ENCODE results near the gene BICC1.

DNA sequence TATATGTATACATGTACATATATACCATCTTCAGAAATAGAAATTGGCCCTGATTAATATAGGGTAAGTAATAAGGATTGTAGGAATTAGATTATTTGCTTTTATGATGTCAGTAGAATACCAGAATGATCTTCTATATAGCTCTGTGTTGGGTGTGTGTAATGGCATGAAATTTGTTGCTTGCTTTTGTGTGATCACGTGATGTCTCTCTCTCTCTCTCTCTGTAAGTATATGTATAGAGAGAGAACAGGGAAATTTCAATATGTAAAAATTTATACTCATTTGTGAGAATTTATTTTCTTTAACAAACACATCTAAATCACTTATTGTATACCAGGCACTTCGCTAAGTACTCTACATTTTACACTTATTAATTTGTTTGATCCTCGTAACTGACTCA is 272.7 kb downstream of the BICC1 start:
- TF ChIP-seq, protein P1, sequence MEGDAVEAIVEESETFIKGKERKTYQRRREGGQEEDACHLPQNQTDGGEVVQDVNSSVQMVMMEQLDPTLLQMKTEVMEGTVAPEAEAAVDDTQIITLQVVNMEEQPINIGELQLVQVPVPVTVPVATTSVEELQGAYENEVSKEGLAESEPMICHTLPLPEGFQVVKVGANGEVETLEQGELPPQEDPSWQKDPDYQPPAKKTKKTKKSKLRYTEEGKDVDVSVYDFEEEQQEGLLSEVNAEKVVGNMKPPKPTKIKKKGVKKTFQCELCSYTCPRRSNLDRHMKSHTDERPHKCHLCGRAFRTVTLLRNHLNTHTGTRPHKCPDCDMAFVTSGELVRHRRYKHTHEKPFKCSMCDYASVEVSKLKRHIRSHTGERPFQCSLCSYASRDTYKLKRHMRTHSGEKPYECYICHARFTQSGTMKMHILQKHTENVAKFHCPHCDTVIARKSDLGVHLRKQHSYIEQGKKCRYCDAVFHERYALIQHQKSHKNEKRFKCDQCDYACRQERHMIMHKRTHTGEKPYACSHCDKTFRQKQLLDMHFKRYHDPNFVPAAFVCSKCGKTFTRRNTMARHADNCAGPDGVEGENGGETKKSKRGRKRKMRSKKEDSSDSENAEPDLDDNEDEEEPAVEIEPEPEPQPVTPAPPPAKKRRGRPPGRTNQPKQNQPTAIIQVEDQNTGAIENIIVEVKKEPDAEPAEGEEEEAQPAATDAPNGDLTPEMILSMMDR (IDR thresholded peaks at IDR 0.05), result no peak
- no peak for TF ChIP-seq POLR2A (IDR thresholded peaks at IDR 0.05)
